Measurements from ENCODE around the gene NDUFA12. TPM values are rescaled to one million over a fixed set of nuclear protein-coding genes. Genes with fewer than 3 reads are reported as not detected.

Gene NDUFA12
- total and polyA plus RNA-seq, 8 donors, result 76.0 to 87.2 (median 80.9) TPM

GRCh38 chr12:95006206-95006605, 2.7 kb upstream of the NDUFA12 start:
- TF ChIP-seq, protein P1, sequence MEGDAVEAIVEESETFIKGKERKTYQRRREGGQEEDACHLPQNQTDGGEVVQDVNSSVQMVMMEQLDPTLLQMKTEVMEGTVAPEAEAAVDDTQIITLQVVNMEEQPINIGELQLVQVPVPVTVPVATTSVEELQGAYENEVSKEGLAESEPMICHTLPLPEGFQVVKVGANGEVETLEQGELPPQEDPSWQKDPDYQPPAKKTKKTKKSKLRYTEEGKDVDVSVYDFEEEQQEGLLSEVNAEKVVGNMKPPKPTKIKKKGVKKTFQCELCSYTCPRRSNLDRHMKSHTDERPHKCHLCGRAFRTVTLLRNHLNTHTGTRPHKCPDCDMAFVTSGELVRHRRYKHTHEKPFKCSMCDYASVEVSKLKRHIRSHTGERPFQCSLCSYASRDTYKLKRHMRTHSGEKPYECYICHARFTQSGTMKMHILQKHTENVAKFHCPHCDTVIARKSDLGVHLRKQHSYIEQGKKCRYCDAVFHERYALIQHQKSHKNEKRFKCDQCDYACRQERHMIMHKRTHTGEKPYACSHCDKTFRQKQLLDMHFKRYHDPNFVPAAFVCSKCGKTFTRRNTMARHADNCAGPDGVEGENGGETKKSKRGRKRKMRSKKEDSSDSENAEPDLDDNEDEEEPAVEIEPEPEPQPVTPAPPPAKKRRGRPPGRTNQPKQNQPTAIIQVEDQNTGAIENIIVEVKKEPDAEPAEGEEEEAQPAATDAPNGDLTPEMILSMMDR (IDR thresholded peaks at IDR 0.05), result no peak
- DNase-seq, result no peak
- peaks cover 0 to 19% of the 10 kb centered on the region in 2 donors for H3K9me3 ChIP-seq
- no peak overlapping the region for H3K4me3 ChIP-seq
- no peaks in the 10 kb centered on the region for H3K27me3 ChIP-seq
- H3K27ac ChIP-seq, result no peak overlapping the region
- no peak for ATAC-seq
- H3K36me3 ChIP-seq, result peaks cover 0 to 5% of the 10 kb centered on the region in 2 donors
- peaks cover 7 to 21% of the 10 kb centered on the region in 2 donors for H3K4me1 ChIP-seq
- intact Hi-C loops (cut with DNase I), result no loop called here

- H3K27me3 ChIP-seq, result no peaks in the 10 kb centered on the region
- H3K36me3 ChIP-seq, result peaks cover 0 to 13% of the 10 kb centered on the region in 2 donors
- H3K4me3 ChIP-seq, result no peak overlapping the region
- intact Hi-C loops (cut with DNase I), result no loop called here
- ATAC-seq (no peak), DNase-seq (no peak)
- H3K9me3 ChIP-seq, result peaks cover 0 to 19% of the 10 kb centered on the region in 2 donors
- peaks cover 12 to 36% of the 10 kb centered on the region in 2 donors for H3K4me1 ChIP-seq
- no peak overlapping the region for H3K27ac ChIP-seq
- TF ChIP-seq, protein P1 (IDR thresholded peaks at IDR 0.05), result no peak
Measured at GRCh38 chr12:95004610-95005009, 1.1 kb upstream of the NDUFA12 start.

- intact Hi-C loops (cut with DNase I), result no loop called here
- Histone ChIP-seq H3K4me1 (peaks cover 12 to 41% of the 10 kb centered on the region in 2 donors), H3K27me3 (no peaks in the 10 kb centered on the region), H3K36me3 (peaks cover 0 to 13% of the 10 kb centered on the region in 2 donors), H3K9me3 (peaks cover 0 to 19% of the 10 kb centered on the region in 2 donors), H3K27ac (peak overlapping the region; percentile 80 to 84), H3K4me3 (peak overlapping the region; percentile 56 to 58)
- ATAC-seq (no peak), DNase-seq (no peak)
- TF ChIP-seq, protein P1 (IDR thresholded peaks at IDR 0.05), result no peak
Measured at GRCh38 chr12:95003921-95004272, 400 bp upstream of the NDUFA12 start.

DNA sequence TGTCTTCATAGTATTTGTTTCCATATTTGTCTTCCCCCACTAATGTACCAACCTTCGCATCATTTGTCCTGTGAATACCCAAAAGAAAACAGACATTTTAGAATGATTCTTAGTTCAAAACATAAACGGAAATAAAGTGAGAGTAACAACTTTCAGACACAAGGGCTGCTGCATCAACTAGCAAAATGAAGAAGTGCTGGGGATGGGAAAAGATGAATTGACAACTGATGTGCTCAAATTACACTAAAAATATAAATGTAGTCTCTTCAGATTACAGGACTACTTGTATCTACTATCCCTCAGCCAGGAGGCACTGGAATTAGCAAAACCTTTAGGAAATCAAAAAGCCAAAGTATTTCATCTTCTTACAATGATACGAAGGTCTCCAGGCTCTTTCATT, 743 bp downstream of the NDUFA12 start:
- intact Hi-C loops (cut with DNase I), result no loop called here
- ATAC-seq (no peak), DNase-seq (no peak)
- Histone ChIP-seq H3K36me3 (peaks cover 0 to 13% of the 10 kb centered on the region in 2 donors), H3K27me3 (no peaks in the 10 kb centered on the region), H3K9me3 (peaks cover 0 to 9% of the 10 kb centered on the region in 2 donors), H3K4me3 (peak overlapping the region; percentile 56 to 58), H3K27ac (peak overlapping the region; percentile 80 to 84), H3K4me1 (peaks cover 12 to 47% of the 10 kb centered on the region in 2 donors)
- TF ChIP-seq, protein P1 (IDR thresholded peaks at IDR 0.05), result no peak

DNA sequence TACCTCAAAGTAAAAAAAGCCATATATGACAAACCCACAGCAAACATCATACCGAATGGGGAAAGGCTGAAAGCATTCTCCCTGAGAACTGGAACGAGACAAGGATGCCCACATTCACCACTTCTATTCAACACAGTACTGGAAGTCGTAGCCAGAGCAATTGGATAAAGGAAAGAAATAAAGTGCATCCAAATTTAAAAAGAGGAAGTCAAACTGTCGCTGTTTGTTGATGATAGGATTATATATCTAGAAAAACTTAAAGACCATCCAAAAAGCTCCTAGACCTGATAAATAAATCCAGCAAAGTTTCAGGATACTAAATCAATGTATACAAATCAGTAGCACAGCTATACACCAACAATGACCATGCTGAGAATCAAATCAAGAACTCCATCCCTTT, 5.2 kb downstream of the NDUFA12 start:
- intact Hi-C loops (cut with DNase I), result no loop called here
- ATAC-seq, result no peak
- Histone ChIP-seq H3K4me3 (no peak overlapping the region), H3K9me3 (no peaks in the 10 kb centered on the region), H3K4me1 (peaks cover 12 to 41% of the 10 kb centered on the region in 2 donors), H3K36me3 (peaks cover 0 to 38% of the 10 kb centered on the region in 2 donors), H3K27me3 (no peaks in the 10 kb centered on the region), H3K27ac (no peak overlapping the region)
- TF ChIP-seq, protein P1 (IDR thresholded peaks at IDR 0.05), result no peak
- DNase-seq, result no peak
